Measurements from ENCODE around the gene ACTC1. TPM values are rescaled to one million over a fixed set of nuclear protein-coding genes. Genes with fewer than 3 reads are reported as not detected.
"Not testable (repeated sequence)": the region's sequence is repeated elsewhere in the genome, so short reads cannot be mapped to it uniquely, and the experiment has no call there.

ACTC1 gene
- total RNA-seq, 1 donor from 2014 or later, result 2.4 TPM

DNA sequence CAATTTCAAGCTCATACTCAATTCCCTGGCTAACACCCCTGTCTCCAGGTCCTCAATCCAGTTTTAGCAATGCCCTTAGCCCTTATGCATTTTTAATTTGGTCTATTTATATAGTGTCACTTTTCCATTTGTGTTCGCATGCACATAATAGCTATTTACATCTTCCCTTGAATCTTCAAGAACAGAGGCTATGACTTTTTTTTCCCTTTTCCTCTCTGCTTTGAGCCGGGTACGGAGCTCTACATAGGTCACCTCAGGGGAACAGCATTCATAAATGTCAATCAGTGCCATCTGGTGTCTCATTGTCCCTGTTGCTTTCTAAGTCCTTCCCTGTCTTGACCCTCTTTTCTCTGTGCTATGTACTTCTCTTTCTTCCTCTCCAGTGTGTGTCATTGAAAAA lies 26.5 kb upstream of the ACTC1 start:
- DNase-seq (ENCODE audit: low read depth, low spot score), result no peak
- TF ChIP-seq, protein P1, sequence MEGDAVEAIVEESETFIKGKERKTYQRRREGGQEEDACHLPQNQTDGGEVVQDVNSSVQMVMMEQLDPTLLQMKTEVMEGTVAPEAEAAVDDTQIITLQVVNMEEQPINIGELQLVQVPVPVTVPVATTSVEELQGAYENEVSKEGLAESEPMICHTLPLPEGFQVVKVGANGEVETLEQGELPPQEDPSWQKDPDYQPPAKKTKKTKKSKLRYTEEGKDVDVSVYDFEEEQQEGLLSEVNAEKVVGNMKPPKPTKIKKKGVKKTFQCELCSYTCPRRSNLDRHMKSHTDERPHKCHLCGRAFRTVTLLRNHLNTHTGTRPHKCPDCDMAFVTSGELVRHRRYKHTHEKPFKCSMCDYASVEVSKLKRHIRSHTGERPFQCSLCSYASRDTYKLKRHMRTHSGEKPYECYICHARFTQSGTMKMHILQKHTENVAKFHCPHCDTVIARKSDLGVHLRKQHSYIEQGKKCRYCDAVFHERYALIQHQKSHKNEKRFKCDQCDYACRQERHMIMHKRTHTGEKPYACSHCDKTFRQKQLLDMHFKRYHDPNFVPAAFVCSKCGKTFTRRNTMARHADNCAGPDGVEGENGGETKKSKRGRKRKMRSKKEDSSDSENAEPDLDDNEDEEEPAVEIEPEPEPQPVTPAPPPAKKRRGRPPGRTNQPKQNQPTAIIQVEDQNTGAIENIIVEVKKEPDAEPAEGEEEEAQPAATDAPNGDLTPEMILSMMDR (conservative IDR thresholded peaks at IDR 0.05), result no peak
- Mint-ChIP-seq H3K36me3 (ENCODE audit: low read depth) (no peaks in the 10 kb centered on the region), H3K27me3 (ENCODE audit: low read depth) (peaks cover 17% of the 10 kb centered on the region), H3K9me3 (no peaks in the 10 kb centered on the region), H3K4me3 (no peak overlapping the region), H3K4me1 (peaks cover 6% of the 10 kb centered on the region), H3K27ac (ENCODE audit: unreplicated experiment) (no peak overlapping the region)

- no peak overlapping the region for H3K4me3 Mint-ChIP-seq
Observed at GRCh38 chr15:34820110-34820509, 24.8 kb upstream of the ACTC1 start.

DNA sequence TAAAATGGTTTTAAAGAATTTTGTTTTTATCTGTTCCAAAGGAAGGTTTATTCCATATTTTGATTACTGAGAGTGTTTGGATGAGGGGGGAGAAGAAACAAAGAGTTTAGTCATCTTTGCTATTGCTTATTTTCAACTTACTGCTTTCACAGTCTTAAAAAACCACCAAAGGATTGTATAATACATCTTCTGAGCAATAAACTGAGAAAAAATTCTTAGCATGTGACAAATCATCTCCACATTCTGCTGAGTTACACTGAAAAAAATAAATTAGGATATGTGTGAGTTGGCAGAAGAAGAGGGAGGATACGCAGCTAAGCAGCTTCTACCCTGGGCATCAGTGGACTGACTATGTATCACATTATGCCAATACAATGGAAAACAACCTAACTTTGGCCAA lies 23.2 kb upstream of the ACTC1 start:
- Mint-ChIP-seq H3K36me3 (ENCODE audit: low read depth) (no peaks in the 10 kb centered on the region), H3K4me1 (peaks cover 6% of the 10 kb centered on the region), H3K27me3 (ENCODE audit: low read depth) (peaks cover 19% of the 10 kb centered on the region), H3K27ac (ENCODE audit: unreplicated experiment) (no peak overlapping the region), H3K4me3 (no peak overlapping the region), H3K9me3 (no peaks in the 10 kb centered on the region)
- TF ChIP-seq, protein P1 (conservative IDR thresholded peaks at IDR 0.05), result no peak
- no peak for DNase-seq (ENCODE audit: low read depth, low spot score)

More at GRCh38 chr15:34820110-34820509, 24.8 kb upstream of the ACTC1 start:
- Mint-ChIP-seq H3K4me1 (peaks cover 6% of the 10 kb centered on the region), H3K36me3 (ENCODE audit: low read depth) (no peaks in the 10 kb centered on the region), H3K9me3 (no peaks in the 10 kb centered on the region), H3K27me3 (ENCODE audit: low read depth) (peaks cover 17% of the 10 kb centered on the region), H3K27ac (ENCODE audit: unreplicated experiment) (no peak overlapping the region)
- no peak for DNase-seq (ENCODE audit: low read depth, low spot score)
- TF ChIP-seq, protein P1 (conservative IDR thresholded peaks at IDR 0.05), result no peak

GRCh38 chr15:34815836-34816235 lies 20.5 kb upstream of the ACTC1 start:
- H3K27me3 Mint-ChIP-seq (ENCODE audit: low read depth), result peaks cover 19% of the 10 kb centered on the region
- H3K36me3 Mint-ChIP-seq (ENCODE audit: low read depth), result no peaks in the 10 kb centered on the region
- no peaks in the 10 kb centered on the region for H3K9me3 Mint-ChIP-seq
- no peak for DNase-seq (ENCODE audit: low read depth, low spot score)
- H3K27ac Mint-ChIP-seq (ENCODE audit: unreplicated experiment), result no peak overlapping the region
- no peaks in the 10 kb centered on the region for H3K4me1 Mint-ChIP-seq
- H3K4me3 Mint-ChIP-seq, result no peak overlapping the region
- TF ChIP-seq, protein P1 (conservative IDR thresholded peaks at IDR 0.05), result no peak

- no peaks in the 10 kb centered on the region for H3K9me3 Mint-ChIP-seq
- DNase-seq (ENCODE audit: low read depth, low spot score), result no peak
- no peak overlapping the region for H3K27ac Mint-ChIP-seq (ENCODE audit: unreplicated experiment)
- no peaks in the 10 kb centered on the region for H3K36me3 Mint-ChIP-seq (ENCODE audit: low read depth)
- no peak overlapping the region for H3K4me3 Mint-ChIP-seq
- H3K27me3 Mint-ChIP-seq (ENCODE audit: low read depth), result peaks cover 10% of the 10 kb centered on the region
- no peaks in the 10 kb centered on the region for H3K4me1 Mint-ChIP-seq
- TF ChIP-seq, protein P1 (conservative IDR thresholded peaks at IDR 0.05), result no peak
Observed at GRCh38 chr15:34813446-34814190, 18.3 kb upstream of the ACTC1 start.

DNA sequence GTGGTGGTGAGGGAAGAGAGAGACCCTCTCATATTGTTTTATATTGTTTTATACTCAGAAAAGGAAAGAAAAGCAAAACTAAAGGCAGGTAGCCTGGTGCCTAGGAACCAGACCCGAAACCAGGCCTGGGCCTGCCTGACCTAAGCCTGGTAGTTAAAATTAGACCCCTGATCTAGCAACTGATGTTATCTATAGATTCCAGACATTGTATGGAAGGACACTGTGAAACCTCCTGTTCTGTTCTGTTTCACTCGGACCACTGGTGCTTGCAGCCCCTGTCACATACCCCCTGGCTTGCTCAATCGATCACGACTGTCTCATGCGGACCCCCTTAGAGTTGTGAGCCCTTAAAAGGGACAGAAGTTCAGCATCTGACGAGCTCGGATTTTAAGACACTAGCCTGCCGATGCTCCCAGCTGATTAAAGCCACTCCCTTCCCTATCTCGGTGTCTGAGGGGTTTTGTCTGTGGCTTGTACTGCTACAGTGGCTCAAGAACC lies 17.6 kb upstream of the ACTC1 start:
- not testable (repeated sequence) for H3K4me1 Mint-ChIP-seq; H3K36me3 Mint-ChIP-seq (ENCODE audit: low read depth); H3K27me3 Mint-ChIP-seq (ENCODE audit: low read depth); H3K4me3 Mint-ChIP-seq; DNase-seq (ENCODE audit: low read depth, low spot score); H3K9me3 Mint-ChIP-seq; H3K27ac Mint-ChIP-seq (ENCODE audit: unreplicated experiment)
